Ascending aorta (tissue), 2 donors: ENCODE data around the gene CDC45. TPM values are rescaled to one million over a fixed set of nuclear protein-coding genes. Genes with fewer than 3 reads are reported as not detected.

ENCODE experiments used
- DNase-seq, 2 donors: peaks; one replicate each; pipeline ENCODE4 v3.0.0-alpha.2; 2019; ENCODE audit warnings: low spot score in 2 of 2
- H3K27ac ChIP-seq, 2 donors: fragments of 200-600 bp; sonication (generic); one replicate each; pipeline ENCODE4 v1.5.1; 2016 to 2017; ENCODE audit warnings: mild to moderate bottlenecking in 1 of 2
- H3K27me3 ChIP-seq: fragments of 200-600 bp; sonication (generic); one replicate; pipeline ENCODE4 v1.5.1; 2017
- H3K36me3 ChIP-seq, 2 donors: fragments of 200-600 bp; sonication (generic); one replicate each; pipeline ENCODE4 v1.5.1; 2016
- H3K4me1 ChIP-seq, 2 donors: fragments of 200-600 bp; sonication (generic); one replicate each; pipeline ENCODE4 v1.5.1; 2016 to 2017; ENCODE audit warnings: mild to moderate bottlenecking in 1 of 2
- H3K4me3 ChIP-seq, 2 donors: fragments of 200-600 bp; sonication (generic); one replicate each; pipeline ENCODE4 v1.5.1; 2016 to 2017; ENCODE audit warnings: mild to moderate bottlenecking in 1 of 2
- H3K9me3 ChIP-seq, 2 donors: fragments of 200-600 bp; sonication (generic); one replicate each; pipeline ENCODE4 v1.5.1; 2016
- intact Hi-C: fragments of 100-400 bp; cut with DNase I; formaldehyde crosslinking; loops from one replicate; pipeline ENCODE4 v1.15.1; 2023
- total RNA-seq: library from RNA; depleted of rRNA; stranded (reverse); fragments of >200 nt; gene quantifications from one replicate; pipeline ENCODE4 v1.1.0, GENCODE V29; 2016
- TF ChIP-seq, protein P1 (sequence below), 3 experiments: fragments of 200-600 bp in 2 of 3; fragments of 450-650 bp in 1 of 3; sonication (generic) in 2 of 3; IDR thresholded peaks; one replicate each; pipeline ENCODE4 v1.5.1; 2016 to 2019; ENCODE audit warnings: antibody characterized with exemption in 3 of 3, mild to moderate bottlenecking in 1 of 3, moderate library complexity in 1 of 3

Gene CDC45, protein sequence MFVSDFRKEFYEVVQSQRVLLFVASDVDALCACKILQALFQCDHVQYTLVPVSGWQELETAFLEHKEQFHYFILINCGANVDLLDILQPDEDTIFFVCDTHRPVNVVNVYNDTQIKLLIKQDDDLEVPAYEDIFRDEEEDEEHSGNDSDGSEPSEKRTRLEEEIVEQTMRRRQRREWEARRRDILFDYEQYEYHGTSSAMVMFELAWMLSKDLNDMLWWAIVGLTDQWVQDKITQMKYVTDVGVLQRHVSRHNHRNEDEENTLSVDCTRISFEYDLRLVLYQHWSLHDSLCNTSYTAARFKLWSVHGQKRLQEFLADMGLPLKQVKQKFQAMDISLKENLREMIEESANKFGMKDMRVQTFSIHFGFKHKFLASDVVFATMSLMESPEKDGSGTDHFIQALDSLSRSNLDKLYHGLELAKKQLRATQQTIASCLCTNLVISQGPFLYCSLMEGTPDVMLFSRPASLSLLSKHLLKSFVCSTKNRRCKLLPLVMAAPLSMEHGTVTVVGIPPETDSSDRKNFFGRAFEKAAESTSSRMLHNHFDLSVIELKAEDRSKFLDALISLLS
- total RNA-seq = not detected

DNA sequence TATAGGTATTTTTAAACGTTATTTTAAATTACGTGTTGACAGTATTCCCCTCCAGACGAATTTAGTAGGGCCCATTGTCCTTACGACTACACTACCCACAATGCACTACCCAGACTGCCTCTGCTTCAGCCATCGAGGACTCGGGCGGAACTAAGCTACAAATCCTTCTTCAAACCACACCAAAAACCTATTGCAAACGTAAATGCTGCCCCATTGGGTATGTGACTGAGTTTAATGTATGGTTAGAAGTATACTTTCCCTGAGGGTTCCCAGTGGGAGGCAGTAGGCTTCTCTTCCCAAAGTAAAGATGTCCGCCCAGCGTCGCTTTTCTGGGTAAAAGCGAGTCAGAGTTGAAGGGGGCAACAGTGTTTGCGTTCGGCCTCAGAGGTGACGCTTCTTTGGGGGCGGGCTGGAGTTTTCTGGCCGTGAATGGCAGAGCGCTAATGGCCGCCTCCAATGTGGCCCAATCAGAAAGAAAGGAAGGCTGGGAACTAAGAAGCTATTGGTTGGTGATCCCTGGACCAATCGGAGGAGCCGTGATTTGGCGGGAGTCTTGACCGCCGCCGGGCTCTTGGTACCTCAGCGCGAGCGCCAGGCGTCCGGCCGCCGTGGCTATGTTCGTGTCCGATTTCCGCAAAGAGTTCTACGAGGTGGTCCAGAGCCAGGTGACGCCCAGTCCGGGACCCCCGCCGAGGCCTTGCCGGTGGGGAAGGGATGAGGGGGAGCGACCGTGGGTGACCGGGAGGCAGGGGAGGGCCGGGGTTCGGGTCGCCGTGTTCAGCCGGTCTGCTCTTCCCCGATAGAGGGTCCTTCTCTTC is at the start of gene CDC45:
CDC45 (plus strand) TSS at position 566 of the 818 bp plus-strand sequence; CDS start at position 615, 49 bp downstream.
- Histone ChIP-seq H3K4me3 (peak within 1 kb of the TSS; percentile 84 to 85), H3K27me3 (no peaks in the 10 kb centered on the region), H3K36me3 (peaks cover 3 to 7% of the 10 kb centered on the region in 2 donors), H3K4me1 (peaks cover 3 to 11% of the 10 kb centered on the region in 2 donors), H3K9me3 (no peaks in the 10 kb centered on the region), H3K27ac (peak within 1 kb of the TSS; percentile 87 to 98)
- DNase-seq = peak; percentile 90 to 98
- intact Hi-C loops = loop anchor here (1.0 to 2.0 kb wide), 6 partner anchors 32 to 335 kb away; partner anchors contain the start of genes C22orf39, CLTCL1, ESS2 and MRPL40
- TF ChIP-seq, protein P1, sequence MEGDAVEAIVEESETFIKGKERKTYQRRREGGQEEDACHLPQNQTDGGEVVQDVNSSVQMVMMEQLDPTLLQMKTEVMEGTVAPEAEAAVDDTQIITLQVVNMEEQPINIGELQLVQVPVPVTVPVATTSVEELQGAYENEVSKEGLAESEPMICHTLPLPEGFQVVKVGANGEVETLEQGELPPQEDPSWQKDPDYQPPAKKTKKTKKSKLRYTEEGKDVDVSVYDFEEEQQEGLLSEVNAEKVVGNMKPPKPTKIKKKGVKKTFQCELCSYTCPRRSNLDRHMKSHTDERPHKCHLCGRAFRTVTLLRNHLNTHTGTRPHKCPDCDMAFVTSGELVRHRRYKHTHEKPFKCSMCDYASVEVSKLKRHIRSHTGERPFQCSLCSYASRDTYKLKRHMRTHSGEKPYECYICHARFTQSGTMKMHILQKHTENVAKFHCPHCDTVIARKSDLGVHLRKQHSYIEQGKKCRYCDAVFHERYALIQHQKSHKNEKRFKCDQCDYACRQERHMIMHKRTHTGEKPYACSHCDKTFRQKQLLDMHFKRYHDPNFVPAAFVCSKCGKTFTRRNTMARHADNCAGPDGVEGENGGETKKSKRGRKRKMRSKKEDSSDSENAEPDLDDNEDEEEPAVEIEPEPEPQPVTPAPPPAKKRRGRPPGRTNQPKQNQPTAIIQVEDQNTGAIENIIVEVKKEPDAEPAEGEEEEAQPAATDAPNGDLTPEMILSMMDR (IDR thresholded peaks at IDR 0.05) = no peak

DNA sequence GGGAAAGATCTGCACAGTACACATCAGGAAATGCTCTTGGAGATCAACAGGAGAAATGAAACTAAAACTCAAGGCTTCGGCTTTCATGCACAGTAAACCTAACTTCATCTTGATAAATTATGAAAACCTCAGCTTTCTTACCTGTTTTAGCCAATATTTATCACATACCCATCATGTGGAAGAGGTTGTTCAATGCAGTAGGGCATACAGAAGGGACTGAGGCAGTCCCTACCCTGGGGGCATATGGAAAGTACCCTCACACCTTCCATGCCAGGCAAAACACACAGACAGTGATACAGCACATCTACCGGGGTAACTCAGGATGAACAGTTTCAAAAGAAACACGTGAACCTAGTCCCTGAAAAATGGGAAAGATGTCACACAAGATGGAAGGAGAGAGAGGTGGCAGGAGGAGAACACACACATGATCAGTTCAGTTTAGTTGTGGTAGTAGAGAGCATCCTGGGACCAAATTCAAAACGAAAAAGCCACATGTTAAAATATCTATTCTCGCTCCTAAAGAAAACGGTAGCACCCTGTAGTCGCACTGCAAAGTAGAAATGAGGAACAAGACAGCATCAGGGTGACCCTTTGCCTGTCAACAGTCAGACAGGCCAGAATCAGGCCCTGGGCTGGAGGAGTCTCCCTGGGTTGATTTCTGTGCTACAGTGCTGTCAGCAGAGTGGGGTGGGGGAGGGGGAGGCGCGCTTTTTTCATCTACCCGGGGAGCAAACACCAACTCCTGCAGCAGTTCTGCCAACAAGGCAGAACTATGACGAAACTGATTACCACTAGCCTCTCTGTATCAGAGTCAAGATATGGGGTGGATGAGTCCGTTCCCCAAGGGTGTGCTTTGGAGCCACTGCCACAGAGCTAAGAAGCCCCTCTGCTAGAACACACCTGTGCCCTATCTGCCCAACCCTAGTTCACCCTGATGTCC is 49.5 kb upstream of the CDC45 start:
- Histone ChIP-seq H3K27me3 (no peaks in the 10 kb centered on the region), H3K9me3 (no peaks in the 10 kb centered on the region), H3K4me1 (peaks cover 0 to 22% of the 10 kb centered on the region in 2 donors), H3K27ac (no peak overlapping the region), H3K36me3 (peaks cover 0 to 4% of the 10 kb centered on the region in 2 donors), H3K4me3 (peak overlapping the region; percentile 66 to 99)
- TF ChIP-seq, protein P1 (IDR thresholded peaks at IDR 0.05) = no peak
- no peak for DNase-seq
- intact Hi-C loops = loop anchor here (2.0 to 5.0 kb wide), 2 partner anchors 251 to 287 kb away; partner anchors contain the start of gene SLC25A1

DNA sequence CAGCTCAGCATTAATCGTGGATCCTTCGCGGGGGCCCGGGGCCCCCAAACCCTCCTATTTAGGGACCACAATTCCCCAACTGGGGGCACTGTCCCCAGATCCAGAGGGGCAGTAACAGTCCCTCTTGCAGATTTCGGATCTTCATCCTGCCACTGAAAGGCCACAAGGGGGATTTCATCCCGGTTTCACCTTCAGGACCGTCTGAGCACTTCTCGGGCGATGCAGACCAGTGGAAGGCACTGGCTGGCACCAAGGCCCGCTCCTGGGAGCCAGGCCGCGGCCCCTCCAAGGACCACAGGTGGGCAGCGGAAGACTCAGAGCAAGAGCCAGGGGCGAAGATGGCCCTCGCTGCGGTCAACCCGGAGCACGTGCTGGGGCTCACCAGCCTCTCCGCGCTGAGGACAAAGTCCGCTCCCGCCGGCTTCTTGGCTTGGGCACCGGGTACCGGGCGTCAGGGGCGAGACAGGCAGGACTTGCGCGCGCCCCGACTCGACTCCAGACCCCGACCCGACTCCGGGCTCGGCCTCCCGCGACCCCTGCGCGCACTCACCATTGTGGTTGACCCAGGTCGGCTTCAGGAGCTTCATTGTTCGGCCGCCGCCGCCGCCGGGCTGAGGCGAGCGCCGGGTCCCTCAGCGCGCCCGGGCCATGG is 48.7 kb upstream of the CDC45 start:
- peaks cover 0 to 22% of the 10 kb centered on the region in 2 donors for H3K4me1 ChIP-seq
- H3K4me3 ChIP-seq = peak overlapping the region; percentile 66 to 99
- H3K27me3 ChIP-seq = no peaks in the 10 kb centered on the region
- peak in 1 of 2 donors; percentile 65 for DNase-seq
- H3K9me3 ChIP-seq = no peaks in the 10 kb centered on the region
- H3K27ac ChIP-seq = peak overlapping the region; percentile 52 to 54
- TF ChIP-seq, protein P1 (IDR thresholded peaks at IDR 0.05) = no peak
- peaks cover 5 to 8% of the 10 kb centered on the region in 2 donors for H3K36me3 ChIP-seq
- intact Hi-C loops = loop anchor here (2.0 to 5.0 kb wide), 2 partner anchors 252 to 286 kb away; partner anchors contain the start of gene SLC25A1

DNA sequence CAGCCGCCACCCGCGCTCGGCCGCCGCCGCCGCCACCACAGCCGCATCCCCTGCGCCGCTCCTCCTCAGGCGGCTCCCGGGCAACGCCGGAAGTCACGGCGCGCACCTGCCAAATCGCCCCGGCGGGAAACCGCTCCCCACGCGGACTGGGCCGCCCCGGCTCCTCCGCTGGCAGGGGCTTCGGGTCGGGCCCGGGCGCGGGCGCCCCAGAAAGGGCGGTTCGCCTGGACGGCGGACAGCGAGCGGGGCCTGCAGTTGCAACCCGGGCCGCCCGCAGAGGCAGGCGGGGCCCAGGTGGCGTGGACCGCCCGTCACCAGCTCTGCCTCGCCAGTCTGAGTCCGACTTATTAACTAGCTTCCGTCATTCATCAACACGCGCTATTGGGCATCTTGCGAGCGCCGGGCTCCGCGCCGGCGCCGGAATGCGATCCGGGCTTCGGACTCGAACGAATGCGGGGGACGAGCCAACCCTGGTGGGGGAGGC is 48.0 kb upstream of the CDC45 start, which contains the start of gene HIRA:
HIRA (minus strand) TSS at position 85 of the 484 bp plus-strand sequence. CDS start 257 bp downstream, outside the sequence.
- intact Hi-C loops = loop anchor here (1.0 to 5.0 kb wide), 5 partner anchors 16 to 286 kb away; partner anchors contain the start of genes C22orf39, CDC45, CLTCL1 and SLC25A1
- H3K4me1 ChIP-seq = peaks cover 0 to 22% of the 10 kb centered on the region in 2 donors

More for the DNA sequence above, 48.0 kb upstream of the CDC45 start, which contains the start of gene HIRA:
- Histone ChIP-seq H3K4me3 (peak within 1 kb of the TSS; percentile 66 to 99), H3K9me3 (no peaks in the 10 kb centered on the region), H3K36me3 (peaks cover 10% of the 10 kb centered on the region in 2 donors), H3K27me3 (no peaks in the 10 kb centered on the region), H3K27ac (peak within 1 kb of the TSS; percentile 95 to 98)
- DNase-seq = peak; percentile 18 to 83
- TF ChIP-seq, protein P1 (IDR thresholded peaks at IDR 0.05) = no peak
